H1 (cell line): ENCODE measurements around the gene MLEC. TPM values are rescaled to one million over a fixed set of nuclear protein-coding genes. Genes with fewer than 3 reads are reported as not detected.

Source experiments
- BACH1 ChIP-seq: IDR thresholded peaks from 2 replicates; pipeline ENCODE4 v1.6.1; 2012; ENCODE audit warnings: low read length, improper control_type of control experiment
- CEBPB ChIP-seq: IDR thresholded peaks from 2 replicates; pipeline ENCODE4 v1.6.1; 2012; ENCODE audit warnings: low read depth, low read length
- SIRT6 ChIP-seq: IDR thresholded peaks from one replicate; pipeline ENCODE4 v1.7.1; 2012; ENCODE audit warnings: low read length, inconsistent platforms
- polyA plus RNA-seq, 7 experiments: library from polyadenylated mRNA; depleted of rRNA in 3 of 7; stranded (reverse) in 5 of 7; unstranded in 2 of 7; fragments of >200 nt in 5 of 7; fragments of 200-250 nt in 2 of 7; gene quantifications; 1 replicate in 5 of 7; 2 replicates in 1 of 7; 4 replicates in 1 of 7; pipeline versions ENCODE4 v1.2.1 to v1.2.3, GENCODE V29; 2011 to 2013; ENCODE audit warnings: missing spikeins in 2 of 7, mixed read lengths in 2 of 7
- total RNA-seq: library from RNA; stranded (reverse); fragmentation: NEBNext Ultra II Directional; extraction: Animal tissue kit (Norgen Biotek cat#: 25700); gene quantifications from 2 replicates; pipeline ENCODE4 v1.2.1, GENCODE V29; 2021
- TF ChIP-seq, protein P1 (sequence below): fragments of 300-600 bp; sonication (generic); IDR thresholded peaks from 2 replicates; pipeline ENCODE4 v1.7.1; 2012; ENCODE audit warnings: low read length, moderate library complexity, mild to moderate bottlenecking, inconsistent platforms; ENCODE audit not compliant: insufficient replicate concordance

Gene MLEC
- total and polyA plus RNA-seq, 2 of the 8 experiments (the other 6 are each of a cell fraction or from before 2014, with no cell fraction given): 37.1 to 260 TPM

DNA sequence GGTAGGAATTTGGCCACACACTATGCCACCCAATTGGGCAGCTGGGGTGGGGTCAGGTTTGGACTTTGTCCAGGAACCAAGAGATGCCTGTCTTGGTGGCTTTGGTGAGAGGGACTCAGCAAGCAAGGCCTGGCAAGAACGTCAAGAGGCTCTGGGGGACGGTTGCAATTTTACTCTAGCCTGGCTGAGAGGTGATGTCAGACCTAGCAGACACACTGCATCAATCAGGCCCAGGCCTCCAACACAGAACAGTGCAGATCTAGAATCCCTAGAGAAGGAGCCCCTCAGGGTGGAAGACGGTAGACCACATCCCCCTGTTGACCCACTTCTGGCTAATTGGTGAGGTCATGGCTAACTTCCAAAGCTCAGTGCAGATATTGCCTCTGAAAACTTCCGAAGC, 21.7 kb downstream of the MLEC start (continued):
- TF ChIP-seq, protein P1, sequence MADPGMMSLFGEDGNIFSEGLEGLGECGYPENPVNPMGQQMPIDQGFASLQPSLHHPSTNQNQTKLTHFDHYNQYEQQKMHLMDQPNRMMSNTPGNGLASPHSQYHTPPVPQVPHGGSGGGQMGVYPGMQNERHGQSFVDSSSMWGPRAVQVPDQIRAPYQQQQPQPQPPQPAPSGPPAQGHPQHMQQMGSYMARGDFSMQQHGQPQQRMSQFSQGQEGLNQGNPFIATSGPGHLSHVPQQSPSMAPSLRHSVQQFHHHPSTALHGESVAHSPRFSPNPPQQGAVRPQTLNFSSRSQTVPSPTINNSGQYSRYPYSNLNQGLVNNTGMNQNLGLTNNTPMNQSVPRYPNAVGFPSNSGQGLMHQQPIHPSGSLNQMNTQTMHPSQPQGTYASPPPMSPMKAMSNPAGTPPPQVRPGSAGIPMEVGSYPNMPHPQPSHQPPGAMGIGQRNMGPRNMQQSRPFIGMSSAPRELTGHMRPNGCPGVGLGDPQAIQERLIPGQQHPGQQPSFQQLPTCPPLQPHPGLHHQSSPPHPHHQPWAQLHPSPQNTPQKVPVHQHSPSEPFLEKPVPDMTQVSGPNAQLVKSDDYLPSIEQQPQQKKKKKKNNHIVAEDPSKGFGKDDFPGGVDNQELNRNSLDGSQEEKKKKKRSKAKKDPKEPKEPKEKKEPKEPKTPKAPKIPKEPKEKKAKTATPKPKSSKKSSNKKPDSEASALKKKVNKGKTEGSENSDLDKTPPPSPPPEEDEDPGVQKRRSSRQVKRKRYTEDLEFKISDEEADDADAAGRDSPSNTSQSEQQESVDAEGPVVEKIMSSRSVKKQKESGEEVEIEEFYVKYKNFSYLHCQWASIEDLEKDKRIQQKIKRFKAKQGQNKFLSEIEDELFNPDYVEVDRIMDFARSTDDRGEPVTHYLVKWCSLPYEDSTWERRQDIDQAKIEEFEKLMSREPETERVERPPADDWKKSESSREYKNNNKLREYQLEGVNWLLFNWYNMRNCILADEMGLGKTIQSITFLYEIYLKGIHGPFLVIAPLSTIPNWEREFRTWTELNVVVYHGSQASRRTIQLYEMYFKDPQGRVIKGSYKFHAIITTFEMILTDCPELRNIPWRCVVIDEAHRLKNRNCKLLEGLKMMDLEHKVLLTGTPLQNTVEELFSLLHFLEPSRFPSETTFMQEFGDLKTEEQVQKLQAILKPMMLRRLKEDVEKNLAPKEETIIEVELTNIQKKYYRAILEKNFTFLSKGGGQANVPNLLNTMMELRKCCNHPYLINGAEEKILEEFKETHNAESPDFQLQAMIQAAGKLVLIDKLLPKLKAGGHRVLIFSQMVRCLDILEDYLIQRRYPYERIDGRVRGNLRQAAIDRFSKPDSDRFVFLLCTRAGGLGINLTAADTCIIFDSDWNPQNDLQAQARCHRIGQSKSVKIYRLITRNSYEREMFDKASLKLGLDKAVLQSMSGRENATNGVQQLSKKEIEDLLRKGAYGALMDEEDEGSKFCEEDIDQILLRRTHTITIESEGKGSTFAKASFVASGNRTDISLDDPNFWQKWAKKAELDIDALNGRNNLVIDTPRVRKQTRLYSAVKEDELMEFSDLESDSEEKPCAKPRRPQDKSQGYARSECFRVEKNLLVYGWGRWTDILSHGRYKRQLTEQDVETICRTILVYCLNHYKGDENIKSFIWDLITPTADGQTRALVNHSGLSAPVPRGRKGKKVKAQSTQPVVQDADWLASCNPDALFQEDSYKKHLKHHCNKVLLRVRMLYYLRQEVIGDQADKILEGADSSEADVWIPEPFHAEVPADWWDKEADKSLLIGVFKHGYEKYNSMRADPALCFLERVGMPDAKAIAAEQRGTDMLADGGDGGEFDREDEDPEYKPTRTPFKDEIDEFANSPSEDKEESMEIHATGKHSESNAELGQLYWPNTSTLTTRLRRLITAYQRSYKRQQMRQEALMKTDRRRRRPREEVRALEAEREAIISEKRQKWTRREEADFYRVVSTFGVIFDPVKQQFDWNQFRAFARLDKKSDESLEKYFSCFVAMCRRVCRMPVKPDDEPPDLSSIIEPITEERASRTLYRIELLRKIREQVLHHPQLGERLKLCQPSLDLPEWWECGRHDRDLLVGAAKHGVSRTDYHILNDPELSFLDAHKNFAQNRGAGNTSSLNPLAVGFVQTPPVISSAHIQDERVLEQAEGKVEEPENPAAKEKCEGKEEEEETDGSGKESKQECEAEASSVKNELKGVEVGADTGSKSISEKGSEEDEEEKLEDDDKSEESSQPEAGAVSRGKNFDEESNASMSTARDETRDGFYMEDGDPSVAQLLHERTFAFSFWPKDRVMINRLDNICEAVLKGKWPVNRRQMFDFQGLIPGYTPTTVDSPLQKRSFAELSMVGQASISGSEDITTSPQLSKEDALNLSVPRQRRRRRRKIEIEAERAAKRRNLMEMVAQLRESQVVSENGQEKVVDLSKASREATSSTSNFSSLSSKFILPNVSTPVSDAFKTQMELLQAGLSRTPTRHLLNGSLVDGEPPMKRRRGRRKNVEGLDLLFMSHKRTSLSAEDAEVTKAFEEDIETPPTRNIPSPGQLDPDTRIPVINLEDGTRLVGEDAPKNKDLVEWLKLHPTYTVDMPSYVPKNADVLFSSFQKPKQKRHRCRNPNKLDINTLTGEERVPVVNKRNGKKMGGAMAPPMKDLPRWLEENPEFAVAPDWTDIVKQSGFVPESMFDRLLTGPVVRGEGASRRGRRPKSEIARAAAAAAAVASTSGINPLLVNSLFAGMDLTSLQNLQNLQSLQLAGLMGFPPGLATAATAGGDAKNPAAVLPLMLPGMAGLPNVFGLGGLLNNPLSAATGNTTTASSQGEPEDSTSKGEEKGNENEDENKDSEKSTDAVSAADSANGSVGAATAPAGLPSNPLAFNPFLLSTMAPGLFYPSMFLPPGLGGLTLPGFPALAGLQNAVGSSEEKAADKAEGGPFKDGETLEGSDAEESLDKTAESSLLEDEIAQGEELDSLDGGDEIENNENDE: no peak
- TF ChIP-seq BACH1: no peak
- no peak for TF ChIP-seq CEBPB
- no peak for TF ChIP-seq SIRT6
